HG03064 (cell line): Measurements from ENCODE around the gene RLN3.

Experiments
- ATAC-seq: cut with Tn5 transposase; IDR thresholded peaks from one replicate; pipeline ENCODE4 v1.9.1; 2021; ENCODE audit warnings: low read depth; ENCODE audit not compliant: unreplicated experiment

RLN3 gene

GRCh38 chr19:14027856-14028450 lies at the start of gene RLN3:
TSS of gene RLN3 (plus strand) at chr19:14028148. CDS start at chr19:14028205, 57 bp downstream.
- no peak for ATAC-seq

GRCh38 chr19:13978351-13979243 lies 49.4 kb upstream of the RLN3 start:
- no peak for ATAC-seq

DNA sequence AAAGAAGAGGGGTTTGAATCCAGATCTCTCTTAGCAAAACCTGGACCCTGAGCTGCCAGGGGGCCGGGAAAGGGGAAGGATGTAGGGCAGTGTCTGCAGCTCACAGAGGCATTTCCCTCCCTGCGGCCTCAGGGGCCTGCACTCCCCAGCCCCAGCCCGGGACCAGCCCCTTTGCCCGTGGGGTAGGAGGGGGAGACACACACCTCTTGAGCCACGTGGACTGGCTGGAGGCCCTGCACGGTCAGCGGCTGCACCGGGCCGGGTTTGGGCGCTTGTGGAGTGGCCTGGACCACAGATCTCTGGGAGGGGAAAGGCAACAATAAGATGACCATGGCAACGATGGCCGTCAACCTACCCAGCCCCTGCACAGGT lies 48.7 kb upstream of the RLN3 start:
- no peak for ATAC-seq

GRCh38 chr19:13979686-13980085 lies 48.3 kb upstream of the RLN3 start:
- ATAC-seq: no peak

GRCh38 chr19:13980340-13980739 lies 47.6 kb upstream of the RLN3 start:
- no peak for ATAC-seq

- ATAC-seq: no peak
These were observed 46.9 kb upstream of the RLN3 start for GRCh38 chr19:13981021-13981420.

- no peak for ATAC-seq
These were observed 46.5 kb upstream of the RLN3 start for GRCh38 chr19:13981467-13981866.

- no peak for ATAC-seq
These were observed 45.9 kb upstream of the RLN3 start for GRCh38 chr19:13981988-13982501.

DNA sequence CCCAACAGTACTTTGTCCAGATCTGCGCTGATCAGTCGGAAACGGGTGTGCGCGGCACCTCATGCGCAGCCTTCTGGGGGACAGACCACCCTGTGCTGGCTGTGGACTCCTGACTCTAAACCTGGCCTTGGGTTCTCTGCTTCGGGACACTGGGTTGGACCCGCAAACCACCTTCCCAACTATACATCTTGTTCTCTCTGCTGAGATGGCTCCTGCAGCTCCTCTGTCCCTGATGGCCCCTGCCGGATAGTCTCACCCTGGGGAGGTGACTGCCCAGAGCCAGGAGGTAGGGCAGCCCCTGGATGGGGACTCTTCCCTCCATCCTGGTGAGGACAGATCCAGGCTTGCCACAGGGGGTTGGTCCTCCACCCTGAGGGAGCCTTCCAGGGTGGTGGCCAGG lies 45.2 kb upstream of the RLN3 start:
- no peak for ATAC-seq

DNA sequence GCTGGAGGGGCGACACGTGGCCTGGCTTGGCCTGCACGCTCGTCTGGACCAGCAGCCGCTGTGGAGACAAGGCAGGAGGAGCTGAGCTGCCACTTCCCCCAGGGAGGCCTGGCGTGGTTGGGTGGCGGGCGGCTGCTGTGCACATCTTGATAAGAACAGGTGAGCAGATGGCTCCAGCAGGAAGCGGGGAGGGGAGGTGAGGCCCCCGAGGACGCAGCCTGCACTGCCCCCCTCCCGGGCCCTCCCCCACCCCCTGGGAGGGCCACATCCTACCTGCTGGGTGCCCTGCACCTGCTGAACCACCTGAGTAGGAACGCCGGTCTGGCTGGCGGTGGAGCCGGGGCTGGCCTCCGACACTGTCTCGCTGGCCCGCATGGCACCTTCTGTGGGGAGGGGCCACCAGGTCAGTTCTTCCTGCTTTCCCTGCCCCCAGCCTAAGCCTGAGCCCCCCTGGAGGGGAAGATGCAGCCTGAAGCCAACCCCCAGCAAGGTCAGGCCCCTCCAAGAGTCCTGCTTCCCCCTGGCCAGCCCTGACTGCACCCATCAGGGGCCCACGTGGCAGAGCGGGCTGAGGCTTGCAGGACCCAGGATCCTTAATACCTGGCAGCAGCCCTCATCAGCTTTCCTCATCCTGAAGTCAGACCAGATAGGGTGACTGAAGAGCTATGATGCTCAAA lies 44.6 kb upstream of the RLN3 start:
- ATAC-seq: no peak

GRCh38 chr19:13984186-13984585 lies 43.8 kb upstream of the RLN3 start:
- ATAC-seq: no peak

- no peak for ATAC-seq
These were observed 42.8 kb upstream of the RLN3 start for GRCh38 chr19:13984875-13985741.

GRCh38 chr19:13985771-13986347 lies 42.1 kb upstream of the RLN3 start:
- peak; percentile 17 for ATAC-seq

GRCh38 chr19:13986348-13986904 lies 41.5 kb upstream of the RLN3 start:
- ATAC-seq: peak; percentile 67

GRCh38 chr19:13987101-13987890 lies 40.7 kb upstream of the RLN3 start:
- peak; percentile 6 for ATAC-seq

- no peak for ATAC-seq
These were observed 38.5 kb upstream of the RLN3 start for GRCh38 chr19:13989487-13989886.

- no peak for ATAC-seq
These were observed 37.9 kb upstream of the RLN3 start for GRCh38 chr19:13990085-13990484.

DNA sequence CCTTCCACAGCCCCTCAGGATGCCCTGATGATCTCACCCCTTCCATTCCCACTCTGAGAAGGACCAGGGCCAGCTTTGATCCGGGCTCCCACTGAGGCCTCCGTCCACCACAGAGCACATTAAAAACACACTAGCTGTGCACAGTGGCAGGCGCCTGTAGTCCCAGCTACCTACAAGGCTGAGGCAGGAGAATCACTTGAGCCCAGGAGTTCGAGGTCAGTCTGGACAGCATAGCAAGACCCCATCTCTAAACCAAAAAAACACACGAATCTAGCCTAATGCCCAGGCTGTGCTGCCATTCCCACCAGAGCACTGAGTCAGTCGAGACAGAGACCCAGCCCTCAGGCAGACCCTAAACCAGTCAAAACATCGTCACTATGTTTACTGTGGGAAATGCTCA lies 35.9 kb upstream of the RLN3 start:
- no peak for ATAC-seq
